CD4-positive, alpha-beta T cell treated with Interleukin-6 at 100 ng/mL for 8 hours (primary cell): ENCODE results near the gene ATP8B1.
"Not testable (repeated sequence)": the region's sequence is repeated elsewhere in the genome, so short reads cannot be mapped to it uniquely, and the experiment has no call there.

Experiments
- DNase-seq: peaks from one replicate; pipeline ENCODE4 v3.0.0-alpha.2; 2020; ENCODE audit warnings: mixed read lengths, low spot score

ATP8B1 gene

DNA sequence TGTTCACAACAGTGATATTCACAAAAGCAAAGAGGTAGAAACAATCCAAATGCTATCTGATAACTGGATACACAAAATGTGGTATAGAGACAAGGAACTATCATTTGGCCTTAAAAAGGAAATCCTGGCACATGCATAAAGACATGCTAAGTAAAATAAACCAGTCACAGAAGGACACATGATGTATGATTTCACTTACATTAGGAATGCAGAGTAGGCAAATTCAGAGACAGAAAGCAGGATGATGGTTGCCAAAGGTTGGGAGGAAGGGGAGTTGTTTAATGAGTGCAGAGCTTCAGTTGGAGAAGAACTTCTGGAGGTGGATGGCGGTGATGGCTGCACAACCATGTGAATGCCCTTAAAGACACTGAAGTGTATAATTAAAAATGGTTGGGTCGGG lies 38.1 kb downstream of the ATP8B1 start:
- no peak for DNase-seq

DNA sequence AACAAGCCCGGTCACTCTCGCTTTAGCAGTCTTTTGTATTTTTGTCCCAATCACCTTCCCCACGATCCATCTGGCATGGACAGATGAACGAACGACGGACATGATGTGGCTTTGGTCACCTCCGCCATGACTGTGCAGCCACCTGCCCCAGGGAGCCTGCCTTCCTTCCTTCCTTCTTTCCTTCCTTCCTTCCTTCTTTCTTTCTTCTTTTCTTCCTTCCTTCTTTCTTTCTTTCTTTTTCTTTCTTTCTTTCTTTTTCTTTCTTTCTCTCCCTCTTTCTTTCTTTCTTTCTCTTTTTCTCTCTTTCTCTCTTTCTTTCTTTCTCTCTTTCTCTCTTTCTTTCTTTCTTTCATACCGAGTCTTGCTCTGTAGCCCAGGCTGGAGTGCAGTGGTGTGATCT lies 39.0 kb downstream of the ATP8B1 start:
- DNase-seq: no peak

DNA sequence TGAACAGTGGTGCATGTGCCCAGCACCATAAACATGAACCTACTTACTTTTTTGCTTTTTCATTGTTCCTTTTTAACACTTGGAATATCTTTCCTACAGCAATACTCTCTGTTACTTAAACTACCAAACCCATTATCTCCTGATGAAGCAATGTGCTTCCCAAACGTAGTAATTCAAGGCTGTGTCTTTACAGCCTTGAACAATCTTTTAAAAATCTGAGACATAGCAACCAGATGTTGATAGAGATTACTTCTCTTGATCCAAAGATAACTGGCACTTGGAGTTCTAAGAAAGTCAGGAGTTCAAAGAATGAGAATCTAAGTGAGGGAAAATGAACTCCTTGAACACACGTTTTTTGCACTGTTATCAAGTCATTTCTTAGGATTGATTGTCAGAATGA lies 40.4 kb downstream of the ATP8B1 start:
- no peak for DNase-seq

DNA sequence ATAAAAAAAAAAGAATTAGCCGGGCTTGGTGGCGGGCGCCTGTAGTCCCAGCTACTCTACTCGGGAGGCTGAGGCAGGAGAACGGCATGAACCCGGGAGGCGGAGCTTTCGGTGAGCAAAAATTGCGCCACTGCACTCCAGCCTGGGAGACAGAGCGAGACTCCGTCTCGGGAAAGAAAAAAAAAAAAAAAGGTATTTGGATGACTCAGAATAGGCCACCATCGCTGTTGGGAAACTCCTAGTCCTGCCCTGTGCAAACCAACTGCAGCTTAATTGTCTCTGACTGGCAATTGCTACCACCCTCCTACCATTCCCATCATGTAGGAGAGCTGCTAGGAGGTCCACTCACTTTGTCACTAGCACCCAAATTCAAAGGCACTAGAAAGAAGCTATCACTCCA lies 43.5 kb downstream of the ATP8B1 start:
- no peak for DNase-seq

DNA sequence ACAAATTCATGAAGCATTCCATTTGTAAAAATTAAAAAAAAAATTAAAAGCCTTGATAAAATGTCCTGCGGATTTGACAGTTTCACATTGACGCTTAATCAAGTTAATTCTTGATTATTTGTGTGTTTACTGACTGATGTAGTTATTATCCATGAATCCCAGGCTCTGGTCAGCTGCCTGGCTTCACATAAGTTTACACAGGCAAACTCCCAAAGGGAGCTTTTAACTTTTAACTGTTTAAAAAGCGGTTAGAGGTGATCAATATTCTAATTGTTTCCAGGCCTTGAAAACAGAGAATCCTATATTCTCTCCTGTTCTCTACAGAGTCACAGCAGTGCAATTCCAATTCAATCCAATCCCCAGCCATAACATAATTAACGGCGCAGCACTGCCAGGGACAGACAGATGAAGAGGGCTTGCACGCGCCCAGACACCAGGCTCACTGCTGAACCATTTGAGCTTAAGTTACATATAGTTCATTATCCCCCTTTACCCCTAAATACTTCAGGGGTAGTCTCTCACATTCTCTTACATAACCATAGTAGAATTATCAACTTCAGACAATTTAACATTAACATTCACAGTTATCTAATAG lies 47.5 kb downstream of the ATP8B1 start:
- no peak for DNase-seq

DNA sequence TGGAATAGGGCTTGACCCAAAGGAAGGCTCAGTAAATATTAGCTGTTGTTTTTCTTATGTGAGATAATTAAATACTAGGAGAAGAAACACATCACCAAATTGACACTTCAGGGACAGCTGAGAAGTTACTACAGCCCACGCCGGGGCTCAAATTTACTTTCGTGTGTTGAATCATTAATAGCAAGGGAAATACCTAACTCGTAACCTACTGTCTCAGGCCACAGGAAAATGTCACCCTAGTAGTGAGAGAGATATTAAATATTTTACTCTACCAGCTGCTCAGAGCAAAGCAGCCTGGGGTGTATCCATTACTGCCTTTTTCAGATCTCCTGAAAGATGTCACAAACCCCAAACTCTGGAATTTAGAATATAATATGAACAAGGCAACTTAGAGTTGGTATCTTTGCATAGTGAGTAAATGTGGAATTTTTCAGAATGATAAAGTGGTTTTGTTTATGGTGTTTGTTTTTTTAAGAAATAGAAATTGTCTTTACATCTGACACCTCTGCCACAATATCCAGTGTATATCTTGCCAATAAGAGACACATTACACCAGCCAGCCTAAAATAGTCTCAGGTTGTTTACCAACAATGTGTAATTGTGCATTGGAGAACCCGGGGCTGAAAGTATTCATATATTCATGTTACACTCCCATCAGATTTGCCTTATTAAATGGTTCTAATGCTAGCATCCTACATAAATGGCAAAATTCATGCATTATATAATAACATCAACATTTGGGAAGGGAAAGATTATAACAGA lies 48.4 kb downstream of the ATP8B1 start:
- no peak for DNase-seq

DNA sequence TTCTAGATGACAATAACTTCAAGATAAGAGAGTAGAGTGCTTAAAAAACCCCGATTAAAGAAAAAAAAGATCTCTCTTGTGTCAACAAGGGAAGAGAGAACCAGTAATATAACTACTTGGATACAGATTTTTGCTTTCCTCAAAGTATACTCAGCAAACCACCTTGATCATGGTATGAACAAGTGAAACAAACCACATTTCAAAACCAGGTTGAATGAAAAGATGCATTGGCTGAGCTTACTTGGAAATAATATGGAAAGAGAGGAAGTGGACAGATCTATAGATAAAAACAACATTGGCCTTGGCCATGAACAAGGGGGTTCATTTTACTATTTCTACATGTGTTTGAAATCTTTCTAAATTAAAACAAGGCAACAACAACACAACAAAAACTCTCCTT lies 50.1 kb downstream of the ATP8B1 start:
- no peak for DNase-seq

DNA sequence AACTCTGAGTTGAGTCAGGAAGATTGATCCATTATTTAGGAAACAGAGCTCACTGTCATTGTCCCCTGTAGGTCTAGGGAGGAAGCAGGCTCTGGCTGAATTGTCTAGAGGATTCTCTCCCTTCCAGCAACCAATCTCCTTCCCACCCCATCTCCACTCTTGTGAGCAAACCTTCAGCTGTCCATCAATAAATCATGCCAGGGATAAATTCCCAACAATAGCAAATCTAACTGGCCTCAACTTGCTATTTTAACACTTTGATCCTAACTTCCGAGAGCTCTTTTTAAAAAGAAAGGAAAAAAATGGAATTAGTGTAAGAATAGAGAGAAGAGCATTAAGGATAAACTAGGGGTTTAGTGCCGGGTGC lies 53.5 kb downstream of the ATP8B1 start:
- DNase-seq: no peak

DNA sequence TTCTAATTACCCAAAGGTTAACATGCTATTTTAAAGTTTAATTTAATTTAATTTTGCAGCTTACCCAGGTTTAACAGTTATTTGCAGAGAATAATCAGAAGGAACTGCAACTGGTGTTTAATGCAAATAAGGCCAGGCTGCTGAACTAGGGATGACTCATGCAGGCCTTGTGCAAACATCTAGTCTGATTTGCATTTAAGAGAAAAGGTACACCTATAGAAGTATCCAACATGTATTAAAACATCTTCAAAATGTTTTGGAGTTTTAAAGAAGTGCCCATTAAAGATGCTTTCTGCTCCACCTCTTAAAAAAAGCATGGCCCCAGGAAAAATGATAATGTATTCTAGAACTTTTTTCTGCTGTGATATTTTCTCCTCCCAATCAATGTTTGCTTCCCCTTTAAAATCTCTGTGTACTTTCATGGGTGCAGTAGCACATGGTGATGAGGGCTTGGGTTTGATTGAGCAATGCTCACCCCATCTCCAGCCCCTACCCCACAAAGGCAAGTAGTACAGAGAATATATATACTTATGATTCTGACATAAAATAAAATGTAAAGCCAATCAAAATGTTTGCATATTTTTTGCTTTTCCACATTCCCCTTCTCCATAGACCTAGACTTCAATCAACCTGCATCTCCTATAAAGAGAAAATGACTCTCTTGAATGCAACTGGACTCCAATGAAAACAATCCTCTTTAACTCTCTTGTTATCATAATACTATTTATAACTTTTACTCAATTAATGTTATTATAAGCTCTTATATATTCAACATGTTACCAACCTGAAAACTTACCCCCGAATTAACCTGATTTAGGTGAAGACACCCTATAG lies 54.1 kb downstream of the ATP8B1 start:
- DNase-seq: no peak

DNA sequence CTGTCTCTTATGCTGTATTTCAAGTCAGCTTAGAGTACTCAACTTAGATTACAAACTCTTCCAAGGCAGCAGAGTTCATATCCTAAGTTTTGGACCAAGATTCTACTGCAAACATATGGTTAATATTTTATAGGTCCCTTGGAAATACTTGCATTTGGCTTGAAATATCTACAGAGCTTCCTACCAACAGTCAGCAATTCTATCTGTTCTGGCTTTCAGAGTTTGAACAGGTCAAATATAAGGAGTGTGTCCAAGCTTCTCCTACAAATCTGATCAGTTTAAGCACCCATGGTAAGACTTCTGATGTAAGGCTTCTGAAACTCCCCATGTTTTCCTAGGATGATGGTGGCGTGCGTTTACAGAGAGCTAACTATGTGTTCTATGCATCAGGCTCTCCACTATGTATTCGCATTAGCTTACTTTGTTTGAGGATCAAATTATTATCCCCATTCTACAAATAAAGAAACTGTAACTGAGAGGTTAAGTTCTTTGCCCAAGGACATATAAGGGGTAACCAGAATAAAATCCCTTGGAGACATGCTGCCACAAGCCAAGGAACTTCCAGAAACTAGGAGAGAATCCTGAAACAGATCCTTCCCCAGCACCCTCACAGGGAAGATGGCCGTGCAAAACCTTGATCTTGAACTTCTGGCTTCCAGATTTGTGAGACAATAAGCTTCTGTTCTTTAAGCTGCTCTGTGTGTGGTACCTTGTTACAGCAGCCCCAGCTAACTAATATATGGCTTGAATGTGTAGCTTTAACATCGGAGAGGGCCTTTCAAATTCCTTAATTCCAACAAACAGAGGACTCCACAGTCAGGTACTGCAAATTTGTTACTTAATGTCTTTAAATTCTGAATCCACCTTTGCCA lies 55.1 kb downstream of the ATP8B1 start:
- no peak for DNase-seq

DNA sequence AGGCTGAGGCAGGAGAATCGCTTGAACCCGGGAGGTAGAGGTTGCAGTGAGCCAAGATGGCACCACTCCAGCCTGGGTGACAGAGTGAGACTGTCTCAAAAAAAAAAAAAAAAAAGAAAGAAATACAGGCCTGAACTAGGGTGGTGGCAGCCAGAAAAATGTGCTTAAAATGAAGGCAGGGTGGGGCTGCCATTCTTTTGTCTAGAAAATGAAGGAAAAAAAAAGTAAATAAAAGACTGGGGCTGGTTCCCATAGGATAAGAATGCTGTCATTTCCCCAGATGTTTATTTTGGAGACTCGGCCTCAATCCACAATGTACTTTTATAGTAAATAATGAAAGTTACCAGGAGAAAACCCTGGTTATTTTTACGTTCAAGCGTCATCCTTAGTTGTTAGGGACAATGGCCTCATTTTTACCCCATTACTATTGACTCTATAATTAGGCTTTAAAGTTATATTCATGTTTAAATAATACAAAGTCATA lies 58.9 kb downstream of the ATP8B1 start:
- no peak for DNase-seq

DNA sequence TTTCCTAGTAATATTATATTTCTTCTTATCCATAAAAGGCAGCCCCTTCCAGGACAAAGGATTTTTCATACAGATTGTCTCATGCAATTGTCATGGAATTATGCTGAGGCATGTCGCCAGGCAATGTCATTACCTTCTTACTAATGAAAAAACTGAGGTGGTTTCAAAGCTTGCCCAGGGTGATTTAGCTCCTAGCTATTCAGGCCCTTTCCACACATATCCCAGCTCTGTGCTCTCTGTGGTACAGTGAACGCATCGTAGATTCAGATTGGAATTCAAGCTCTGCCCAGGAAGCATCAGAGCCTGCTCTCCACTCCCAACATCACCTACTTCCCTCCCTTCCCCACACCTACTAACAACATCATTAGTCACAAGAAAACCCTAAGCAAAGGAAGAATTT lies 60.1 kb downstream of the ATP8B1 start:
- no peak for DNase-seq

DNA sequence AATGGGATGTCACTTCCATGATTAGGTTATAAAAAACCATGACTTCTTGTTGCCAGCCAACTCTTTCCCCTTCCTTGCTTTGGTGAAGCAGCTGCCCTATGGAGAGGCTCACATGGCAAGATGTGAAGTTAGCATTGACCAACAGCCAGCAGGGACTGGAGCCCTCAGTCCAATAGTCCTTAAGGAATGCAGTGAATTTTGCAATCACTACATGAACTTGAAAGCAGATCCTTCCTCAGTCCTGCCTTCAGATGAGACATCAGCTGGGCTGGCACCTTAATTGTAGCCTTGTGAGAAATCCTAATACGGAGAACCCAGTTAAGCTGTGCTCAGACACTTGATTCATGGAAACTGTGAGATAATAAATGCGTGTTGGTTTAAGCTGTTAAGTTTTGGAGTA lies 61.8 kb downstream of the ATP8B1 start:
- DNase-seq: no peak

DNA sequence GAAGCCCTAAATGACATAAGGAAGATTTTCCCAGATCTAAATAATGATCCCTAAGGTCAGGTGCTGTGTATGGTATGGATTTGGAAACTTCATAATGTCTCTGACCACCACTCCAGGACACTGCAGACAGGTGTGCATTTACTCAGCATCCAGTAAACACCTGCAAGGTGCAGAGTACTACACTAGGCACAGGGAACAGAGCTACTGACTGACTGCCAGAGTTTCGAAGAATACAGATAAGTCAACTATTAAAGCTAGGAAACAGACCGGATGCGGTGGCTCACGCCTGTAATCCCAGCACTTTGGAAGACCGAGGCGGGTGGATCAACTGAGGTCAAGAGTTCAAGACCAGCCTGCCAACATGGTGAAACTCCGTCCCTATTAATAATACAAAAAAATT lies 65.0 kb downstream of the ATP8B1 start:
- DNase-seq: no peak

DNA sequence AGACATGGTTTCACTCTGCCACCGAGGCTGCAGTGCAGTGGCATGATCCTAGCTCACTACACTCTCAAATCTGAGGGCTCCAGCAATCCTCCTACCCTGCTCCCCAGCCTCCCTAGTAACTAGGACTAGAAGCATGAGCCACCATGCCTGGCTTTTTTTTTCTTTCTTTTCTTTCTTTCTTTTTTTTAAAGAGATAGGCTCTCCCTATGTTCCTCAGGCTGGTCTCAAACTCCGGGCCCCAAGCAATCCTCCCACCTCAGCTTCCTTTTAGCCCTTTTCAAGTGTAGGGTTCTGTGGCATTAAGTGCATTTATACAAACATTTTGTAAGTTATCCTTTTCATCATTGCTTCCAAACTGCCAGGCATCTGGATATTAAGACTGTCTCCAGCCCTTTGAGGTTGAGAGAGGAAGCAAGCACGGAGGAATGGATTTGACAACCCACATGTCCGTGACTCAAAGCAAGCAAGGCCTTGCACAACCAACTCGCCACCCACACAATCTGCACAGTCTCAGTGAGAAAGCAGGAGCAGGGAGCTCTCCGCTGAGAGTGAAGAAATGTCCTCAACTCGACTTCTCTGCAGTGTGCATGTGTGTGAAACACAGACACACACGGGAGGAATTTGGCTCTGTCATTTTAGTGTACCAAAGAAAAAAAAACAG lies 65.6 kb downstream of the ATP8B1 start:
- no peak for DNase-seq

DNA sequence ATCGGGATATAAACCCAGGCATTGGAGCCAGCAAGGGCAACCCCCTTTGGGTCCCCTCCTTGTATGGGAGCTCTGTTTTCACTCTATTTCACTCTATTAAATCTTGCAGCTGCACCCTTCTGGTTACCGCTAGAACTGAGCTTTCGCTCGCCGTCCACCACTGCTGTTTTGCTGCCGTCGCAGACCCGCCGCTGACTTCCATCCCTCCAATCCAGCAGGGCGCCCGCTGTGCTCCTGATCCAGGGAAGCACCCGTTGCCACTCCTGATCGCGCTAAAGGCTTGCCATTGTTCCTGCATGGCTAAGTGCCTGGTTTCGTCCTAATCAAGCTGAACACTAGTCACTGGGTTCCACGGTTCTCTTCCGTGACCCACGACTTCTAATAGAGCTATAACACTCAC lies 68.1 kb downstream of the ATP8B1 start:
- not testable (repeated sequence) for DNase-seq

DNA sequence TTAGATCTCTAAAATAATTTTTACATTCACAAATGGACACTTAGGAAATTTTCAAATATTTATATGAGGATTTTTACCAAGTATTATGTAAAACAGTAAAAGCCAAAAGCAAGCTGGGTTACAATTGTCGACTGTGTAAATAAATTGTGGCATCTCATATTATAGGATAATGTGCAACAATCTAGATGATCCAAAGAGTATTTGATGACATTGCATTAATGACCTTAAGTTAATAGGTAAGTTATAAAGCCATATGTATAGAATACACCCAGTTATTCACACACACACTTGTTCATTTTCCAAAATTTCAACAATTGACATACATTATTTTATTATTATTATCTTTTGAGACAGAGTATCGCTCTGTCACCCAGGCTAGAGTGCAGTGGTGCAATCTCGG lies 69.3 kb downstream of the ATP8B1 start:
- no peak for DNase-seq

DNA sequence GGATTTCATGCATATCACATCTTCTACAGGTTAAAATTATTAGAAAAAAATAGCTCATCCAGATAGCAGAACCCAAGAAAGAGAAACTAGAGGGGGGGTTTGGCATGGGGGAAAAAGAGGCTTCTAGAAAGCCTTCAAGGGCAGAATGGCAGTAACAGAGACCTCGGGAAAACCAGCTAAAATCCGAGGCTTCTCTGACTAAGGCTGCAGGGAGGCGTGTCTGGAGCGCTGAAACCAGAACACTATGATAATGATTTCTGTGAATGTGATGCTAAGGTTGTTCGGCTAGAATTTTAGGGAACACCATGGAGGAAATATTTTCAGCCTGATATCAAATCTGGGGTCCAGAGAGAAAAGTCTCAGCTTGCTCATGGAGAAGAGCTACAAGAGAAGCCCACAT lies 73.0 kb downstream of the ATP8B1 start:
- DNase-seq: no peak

DNA sequence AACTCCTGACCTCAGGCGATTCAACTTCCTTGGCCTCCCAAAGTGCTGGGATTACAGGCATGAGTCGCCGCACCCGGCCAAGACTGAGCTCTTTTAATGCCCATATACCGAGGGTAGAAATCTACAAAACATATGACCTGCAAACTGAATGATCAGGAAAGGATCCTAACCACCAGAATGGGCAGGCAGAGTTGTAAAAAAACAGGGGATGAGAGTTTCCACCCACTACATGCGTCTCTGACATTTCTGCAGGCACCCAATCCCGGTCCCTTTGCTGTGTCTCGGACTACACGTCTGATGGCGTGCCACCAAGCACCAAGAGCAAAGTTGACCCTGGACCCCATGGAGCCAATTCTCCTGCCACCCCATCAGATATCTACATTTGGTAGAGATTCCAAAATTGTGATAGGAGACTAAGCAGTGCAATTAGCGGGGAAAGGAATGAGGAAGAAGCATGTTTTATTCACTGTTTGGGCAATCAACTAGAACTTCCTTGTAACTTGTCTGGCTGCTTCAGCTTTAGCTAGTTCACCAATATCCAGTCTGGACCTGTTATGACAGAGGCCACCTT lies 74.1 kb downstream of the ATP8B1 start:
- DNase-seq: no peak

DNA sequence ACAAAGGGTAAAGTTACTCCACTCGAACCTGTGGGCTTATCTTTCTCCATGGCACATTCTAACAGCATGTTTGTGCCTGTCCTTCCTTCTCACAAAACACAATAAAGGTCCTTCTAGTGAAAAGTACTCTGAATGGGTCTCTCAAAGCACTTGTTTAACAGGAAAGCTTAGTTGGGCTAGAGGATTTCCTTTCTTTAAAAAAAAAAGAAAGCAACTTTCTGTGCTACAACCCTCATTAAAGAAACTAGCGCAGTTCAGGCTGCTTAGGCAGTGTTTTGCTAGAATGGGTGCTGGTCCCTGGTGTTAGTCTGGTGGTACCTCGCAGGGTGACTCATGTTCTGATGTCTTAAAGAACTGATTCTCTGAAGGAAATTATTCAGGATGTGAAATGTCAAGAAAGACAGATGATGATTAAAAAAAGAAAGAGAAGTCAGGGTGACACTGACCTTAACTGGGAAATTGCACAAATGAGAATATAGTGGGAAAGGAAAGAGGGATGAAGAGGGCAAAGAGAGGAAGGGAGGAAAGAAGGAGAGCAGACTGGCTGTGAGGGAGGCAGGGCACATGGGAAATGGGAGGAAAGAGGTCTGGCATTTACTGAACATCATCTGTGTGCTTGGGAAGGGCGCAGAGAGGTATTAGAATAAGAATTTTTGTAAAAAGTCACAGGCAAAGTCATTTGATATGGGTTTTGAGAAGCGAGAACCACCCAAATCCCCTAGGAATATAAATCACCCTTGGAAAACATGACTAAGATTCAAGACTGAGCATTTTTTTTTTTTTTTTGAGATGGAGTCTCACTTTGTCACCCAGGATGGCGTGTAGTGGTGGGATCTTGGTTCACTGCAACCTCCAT lies 74.9 kb downstream of the ATP8B1 start:
- no peak for DNase-seq
